ENCODE data around the gene SDS. TPM values are rescaled to one million over a fixed set of nuclear protein-coding genes. Genes with fewer than 3 reads are reported as not detected.

The SDS gene
- total and polyA plus RNA-seq, 2 donors (not counting 3 experiments of a cell fraction or from before 2014, with no cell fraction given) = not detected

DNA sequence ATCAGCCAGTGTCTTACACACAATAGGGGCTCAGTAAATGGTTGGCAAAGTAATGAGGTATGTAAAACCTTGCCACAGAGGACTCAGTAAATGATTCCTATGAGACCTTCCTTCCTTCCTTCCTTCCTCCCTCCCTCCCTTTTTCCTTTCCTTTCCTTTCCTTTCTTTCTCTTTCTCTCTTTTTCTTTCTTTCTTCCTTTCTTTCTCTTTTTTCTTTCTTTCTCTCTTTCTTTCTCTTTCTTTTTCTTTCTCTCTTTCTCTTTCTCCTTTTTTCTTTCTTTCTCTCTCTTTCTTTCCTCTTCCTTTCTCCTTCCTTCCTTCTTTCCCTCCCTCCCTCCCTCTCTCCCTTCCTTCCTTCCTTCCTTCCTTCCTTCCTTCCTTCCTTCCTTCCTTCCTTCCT is 7.5 kb downstream of the SDS start:
- DNase-seq (ENCODE audit: low read depth, low spot score) (no peak), FAIRE-seq (no peak)
- TF ChIP-seq GATA2 (IDR thresholded peaks at IDR 0.05; ENCODE audit: insufficient read depth, insufficient read length, low read depth, low read length) = no peak
- TF ChIP-seq, protein P1, sequence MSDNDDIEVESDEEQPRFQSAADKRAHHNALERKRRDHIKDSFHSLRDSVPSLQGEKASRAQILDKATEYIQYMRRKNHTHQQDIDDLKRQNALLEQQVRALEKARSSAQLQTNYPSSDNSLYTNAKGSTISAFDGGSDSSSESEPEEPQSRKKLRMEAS (IDR thresholded peaks at IDR 0.05; ENCODE audit: insufficient read depth, insufficient read length) = no peak
- TF ChIP-seq JUN (IDR thresholded peaks at IDR 0.05; ENCODE audit: borderline replicate concordance, insufficient read depth, insufficient read length, low read depth) = no peak
- Histone ChIP-seq H3K4me1 (ENCODE audit: control insufficient read depth, extremely low read depth, insufficient read depth, low read length) (no peaks in the 10 kb centered on the region), H3K27me3 (ENCODE audit: control insufficient read depth in 2 of 2, insufficient read depth in 2 of 2, low read length in 2 of 2) (no peaks in the 10 kb centered on the region), H3K36me3 (ENCODE audit: control insufficient read depth in 2 of 2, extremely low read depth in 1 of 2, insufficient read depth in 2 of 2, low read length in 2 of 2) (no peaks in the 10 kb centered on the region), H2AFZ (ENCODE audit: low read depth, low read length) (no peak overlapping the region), H3K9me1 (replicated peaks; ENCODE audit: control insufficient read depth, extremely low read depth, insufficient read depth, low read length) (no peaks in the 10 kb centered on the region), H3K27ac (ENCODE audit: insufficient read depth, low read depth, low read length) (no peak overlapping the region), H3K9ac (replicated peaks; ENCODE audit: extremely low read depth, insufficient read depth, low read length) (no peak overlapping the region), H3K4me3 (replicated peaks in 1 of 3; ENCODE audit: insufficient read depth in 1 of 3, low read depth in 1 of 3, low read length in 3 of 3) (no peak overlapping the region), H3K4me2 (ENCODE audit: insufficient read depth, low read length) (no peak overlapping the region), H3K9me3 (replicated peaks; ENCODE audit: control insufficient read depth, insufficient read depth, low read length) (no peaks in the 10 kb centered on the region), H4K20me1 (replicated peaks; ENCODE audit: control insufficient read depth, extremely low read depth, insufficient read depth, low read length) (no peaks in the 10 kb centered on the region), H3K79me2 (ENCODE audit: control insufficient read depth, insufficient read depth, low read length) (no peaks in the 10 kb centered on the region)
- no TSS peak for BruUV-seq (replicated peaks)
- POLR2A ChIA-PET = no interaction called here
- CTCF ChIA-PET = interaction anchor here (1.7 kb wide), 1 partner anchor 29 kb away, joined by 4 read pairs; no protein-coding TSS in a partner anchor
- intact Hi-C loops (cut with micrococcal nuclease) (no loop called here), dilution Hi-C loops (cut with MboI; ENCODE audit: extremely low pct_ligation_motif_present, low sequenced_read_pairs) (no loop called here)

DNA sequence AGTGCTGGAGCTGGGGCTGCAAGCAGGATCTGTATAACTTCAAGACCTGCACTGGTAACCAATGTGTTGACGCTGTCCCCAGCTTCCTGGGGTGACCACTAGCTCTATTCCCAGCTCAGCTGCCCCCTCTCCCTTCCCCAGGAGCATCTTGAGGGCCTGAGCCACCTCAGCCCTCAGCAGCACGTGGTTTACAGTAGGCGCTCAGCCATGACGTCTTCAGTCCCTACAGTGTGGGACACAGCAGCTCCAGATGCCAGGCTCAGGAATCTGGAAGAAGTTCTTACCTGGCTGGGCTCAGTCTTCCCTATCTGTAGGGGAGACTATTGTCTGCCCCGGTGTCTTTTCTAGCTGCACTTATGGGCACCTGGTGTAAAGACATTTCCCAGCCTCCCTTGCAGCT is 8.6 kb downstream of the SDS start:
- H3K9me3 ChIP-seq (replicated peaks; ENCODE audit: control insufficient read depth, insufficient read depth, low read length) = no peaks in the 10 kb centered on the region
- no peak overlapping the region for H3K4me2 ChIP-seq (ENCODE audit: insufficient read depth, low read length)
- POLR2A ChIA-PET = no interaction called here
- H4K20me1 ChIP-seq (replicated peaks; ENCODE audit: control insufficient read depth, extremely low read depth, insufficient read depth, low read length) = no peaks in the 10 kb centered on the region
- H3K79me2 ChIP-seq (ENCODE audit: control insufficient read depth, insufficient read depth, low read length) = no peaks in the 10 kb centered on the region
- H3K4me1 ChIP-seq (ENCODE audit: control insufficient read depth, extremely low read depth, insufficient read depth, low read length) = no peaks in the 10 kb centered on the region
- no peak overlapping the region for H3K27ac ChIP-seq (ENCODE audit: insufficient read depth, low read depth, low read length)
- H3K9ac ChIP-seq (replicated peaks; ENCODE audit: extremely low read depth, insufficient read depth, low read length) = no peak overlapping the region
- CTCF ChIA-PET = interaction anchor here (0.9 to 1.7 kb wide), 2 partner anchors 13 to 30 kb away, joined by 3 to 4 read pairs; no protein-coding TSS in a partner anchor
- dilution Hi-C loops (cut with MboI; ENCODE audit: extremely low pct_ligation_motif_present, low sequenced_read_pairs) = no loop called here
- DNase-seq (ENCODE audit: low read depth, low spot score) (no peak), FAIRE-seq (no peak)
- intact Hi-C loops (cut with micrococcal nuclease) = no loop called here
- H2AFZ ChIP-seq (ENCODE audit: low read depth, low read length) = no peak overlapping the region
- no peak overlapping the region for H3K4me3 ChIP-seq (replicated peaks in 1 of 3; ENCODE audit: insufficient read depth in 1 of 3, low read depth in 1 of 3, low read length in 3 of 3)
- H3K9me1 ChIP-seq (replicated peaks; ENCODE audit: control insufficient read depth, extremely low read depth, insufficient read depth, low read length) = no peaks in the 10 kb centered on the region
- no peaks in the 10 kb centered on the region for H3K36me3 ChIP-seq (ENCODE audit: control insufficient read depth in 2 of 2, extremely low read depth in 1 of 2, insufficient read depth in 2 of 2, low read length in 2 of 2)
- TF ChIP-seq JUN (IDR thresholded peaks at IDR 0.05; ENCODE audit: borderline replicate concordance, insufficient read depth, insufficient read length, low read depth) = no peak
- TF ChIP-seq, protein P2, sequence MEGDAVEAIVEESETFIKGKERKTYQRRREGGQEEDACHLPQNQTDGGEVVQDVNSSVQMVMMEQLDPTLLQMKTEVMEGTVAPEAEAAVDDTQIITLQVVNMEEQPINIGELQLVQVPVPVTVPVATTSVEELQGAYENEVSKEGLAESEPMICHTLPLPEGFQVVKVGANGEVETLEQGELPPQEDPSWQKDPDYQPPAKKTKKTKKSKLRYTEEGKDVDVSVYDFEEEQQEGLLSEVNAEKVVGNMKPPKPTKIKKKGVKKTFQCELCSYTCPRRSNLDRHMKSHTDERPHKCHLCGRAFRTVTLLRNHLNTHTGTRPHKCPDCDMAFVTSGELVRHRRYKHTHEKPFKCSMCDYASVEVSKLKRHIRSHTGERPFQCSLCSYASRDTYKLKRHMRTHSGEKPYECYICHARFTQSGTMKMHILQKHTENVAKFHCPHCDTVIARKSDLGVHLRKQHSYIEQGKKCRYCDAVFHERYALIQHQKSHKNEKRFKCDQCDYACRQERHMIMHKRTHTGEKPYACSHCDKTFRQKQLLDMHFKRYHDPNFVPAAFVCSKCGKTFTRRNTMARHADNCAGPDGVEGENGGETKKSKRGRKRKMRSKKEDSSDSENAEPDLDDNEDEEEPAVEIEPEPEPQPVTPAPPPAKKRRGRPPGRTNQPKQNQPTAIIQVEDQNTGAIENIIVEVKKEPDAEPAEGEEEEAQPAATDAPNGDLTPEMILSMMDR (IDR thresholded peaks at IDR 0.05; ENCODE audit: extremely low read depth in 1 of 2, insufficient read depth in 1 of 2, low read depth in 1 of 2, low read length in 2 of 2) = no peak
- TF ChIP-seq MYC (IDR thresholded peaks at IDR 0.05; ENCODE audit: low read depth, low read length) = no peak
- TF ChIP-seq, protein P1 (IDR thresholded peaks at IDR 0.05; ENCODE audit: insufficient read depth, insufficient read length) = no peak
- TF ChIP-seq EZH2 (IDR thresholded peaks at IDR 0.05; ENCODE audit: borderline replicate concordance, low read depth, low read length, severe bottlenecking) = no peak
- no peak for TF ChIP-seq POLR2A (IDR thresholded peaks at IDR 0.05; ENCODE audit: low read depth, low read length)
- TF ChIP-seq POLR2AphosphoS5 (IDR thresholded peaks at IDR 0.05; ENCODE audit: insufficient read depth, low read depth, low read length) = no peak
- TF ChIP-seq FOS (IDR thresholded peaks at IDR 0.05; ENCODE audit: borderline replicate concordance, insufficient read depth, low read length) = no peak
- no peak for TF ChIP-seq GATA2 (IDR thresholded peaks at IDR 0.05; ENCODE audit: insufficient read depth, insufficient read length, low read depth, low read length)
- no TSS peak for BruUV-seq (replicated peaks)
- H3K27me3 ChIP-seq (ENCODE audit: control insufficient read depth in 2 of 2, insufficient read depth in 2 of 2, low read length in 2 of 2) = no peaks in the 10 kb centered on the region
